Stimulated activated CD8-positive, alpha-beta memory T cell treated with anti-CD3 and anti-CD28 coated beads, Interleukin-4, amount 100 ng/mL, for 24 hours (primary cell): ENCODE data around the gene CHST1.

Experiments used
- DNase-seq: peaks from one replicate; pipeline ENCODE4 v3.0.0-alpha.2; 2020; ENCODE audit warnings: low read depth

Gene CHST1

GRCh38 chr11:45665206-45665932 is at the start of gene CHST1:
TSS of gene CHST1 (minus strand) at chr11:45665622. CDS start at chr11:45650923, 14,699 bp downstream.
- DNase-seq: peak; percentile 10

GRCh38 chr11:45713573-45713972 is 48.2 kb upstream of the CHST1 start:
- DNase-seq: no peak

- DNase-seq: no peak
These were observed 45.1 kb upstream of the CHST1 start for GRCh38 chr11:45710561-45710960.

- DNase-seq: no peak
These were observed 43.7 kb upstream of the CHST1 start for GRCh38 chr11:45708887-45709663.

GRCh38 chr11:45704635-45705034 is 39.2 kb upstream of the CHST1 start:
- DNase-seq: no peak

GRCh38 chr11:45704133-45704532 is 38.7 kb upstream of the CHST1 start:
- DNase-seq: no peak

GRCh38 chr11:45702511-45702910 is 37.1 kb upstream of the CHST1 start:
- DNase-seq: no peak

- no peak for DNase-seq
These were observed 33.5 kb upstream of the CHST1 start for GRCh38 chr11:45698777-45699497.

- DNase-seq: no peak
These were observed 27.5 kb upstream of the CHST1 start for GRCh38 chr11:45692808-45693453.

- no peak for DNase-seq
These were observed 23.1 kb upstream of the CHST1 start for GRCh38 chr11:45688472-45689033.

- DNase-seq: no peak
These were observed 22.4 kb upstream of the CHST1 start for GRCh38 chr11:45687836-45688235.

GRCh38 chr11:45685964-45686537 is 20.6 kb upstream of the CHST1 start:
- DNase-seq: no peak

GRCh38 chr11:45684440-45684839 is 19.0 kb upstream of the CHST1 start:
- DNase-seq: no peak

GRCh38 chr11:45683271-45684058 is 18.0 kb upstream of the CHST1 start:
- no peak for DNase-seq

GRCh38 chr11:45679806-45680205 is 14.4 kb upstream of the CHST1 start:
- no peak for DNase-seq

- DNase-seq: no peak
These were observed 13.6 kb upstream of the CHST1 start for GRCh38 chr11:45678976-45679375.

GRCh38 chr11:45677770-45678512 is 12.5 kb upstream of the CHST1 start:
- no peak for DNase-seq

- no peak for DNase-seq
These were observed 11.2 kb upstream of the CHST1 start for GRCh38 chr11:45676522-45677095.

- DNase-seq: no peak
These were observed 10.2 kb upstream of the CHST1 start for GRCh38 chr11:45675646-45676045.
